Stimulated activated CD4-positive, alpha-beta T cell treated with anti-CD3 and anti-CD28 coated beads, Interleukin-4, amount 100 ng/mL, for 24 hours (primary cell): ENCODE measurements around the gene OVAAL.

ENCODE experiments used
- DNase-seq: peaks from one replicate; pipeline ENCODE4 v3.0.0-alpha.2; 2020

Gene OVAAL

GRCh38 chr1:180611016-180611930 is 52.5 kb downstream of the OVAAL start:
- no peak for DNase-seq

- no peak for DNase-seq
Observed at GRCh38 chr1:180612632-180613031, 53.9 kb downstream of the OVAAL start.

- DNase-seq: no peak
Observed at GRCh38 chr1:180614730-180615129, 56.0 kb downstream of the OVAAL start.

GRCh38 chr1:180615493-180616290 is 56.9 kb downstream of the OVAAL start:
- no peak for DNase-seq
